ENCODE data around the gene SCN2B. TPM values are rescaled to one million over a fixed set of nuclear protein-coding genes. Genes with fewer than 3 reads are reported as not detected.

Gene SCN2B
- total and polyA plus RNA-seq, 2 experiments from 2014 or later: not detected

GRCh38 chr11:118222437-118222836, 46.0 kb upstream of the SCN2B start:
- Histone ChIP-seq H3K79me2 (ENCODE audit: insufficient read depth) (no peaks in the 10 kb centered on the region), H3K4me1 (ENCODE audit: insufficient read depth) (no peaks in the 10 kb centered on the region), H3K4me2 (ENCODE audit: unreplicated experiment) (no peak overlapping the region), H3K27ac (no peak overlapping the region), H3K9me3 (ENCODE audit: low read depth) (no peaks in the 10 kb centered on the region), H3K36me3 (ENCODE audit: low read depth) (no peaks in the 10 kb centered on the region), H4K20me1 (ENCODE audit: insufficient read depth) (no peaks in the 10 kb centered on the region), H2AFZ (no peak overlapping the region), H3K9me2 (ENCODE audit: insufficient read depth) (no peaks in the 10 kb centered on the region), H3K27me3 (replicated peaks; ENCODE audit: insufficient read depth) (peaks cover 7% of the 10 kb centered on the region), H3K4me3 (no peak overlapping the region), H3F3A (ENCODE audit: insufficient read depth) (no peaks in the 10 kb centered on the region), H3K9ac (no peak overlapping the region)
- 18% methylated on average over 4 of the region's 4 CpGs for WGBS, 2 experiments (ENCODE audit: low coverage in 1 of 2, low lambda C conversion rate in 2 of 2, missing lambda C conversion rate in 2 of 2)
- TF ChIP-seq EZH2phosphoT487 (IDR thresholded peaks at IDR 0.05; ENCODE audit: insufficient read depth, low read depth) (no peak), EZH2 (IDR thresholded peaks at IDR 0.05; ENCODE audit: insufficient read depth, poor library complexity, severe bottlenecking) (no peak)
- DNase-seq: no peak
- in situ Hi-C loops (cut with MboI): no loop called here

- Histone ChIP-seq H3K4me1 (ENCODE audit: insufficient read depth) (no peaks in the 10 kb centered on the region), H3F3A (ENCODE audit: insufficient read depth) (no peaks in the 10 kb centered on the region), H3K9me2 (ENCODE audit: insufficient read depth) (no peaks in the 10 kb centered on the region), H3K36me3 (ENCODE audit: low read depth) (no peaks in the 10 kb centered on the region), H3K4me3 (no peak overlapping the region), H3K27ac (no peak overlapping the region), H3K79me2 (ENCODE audit: insufficient read depth) (no peaks in the 10 kb centered on the region), H3K9me3 (ENCODE audit: low read depth) (no peaks in the 10 kb centered on the region), H4K20me1 (ENCODE audit: insufficient read depth) (no peaks in the 10 kb centered on the region), H3K9ac (no peak overlapping the region), H3K27me3 (replicated peaks; ENCODE audit: insufficient read depth) (peaks cover 7% of the 10 kb centered on the region), H2AFZ (no peak overlapping the region), H3K4me2 (ENCODE audit: unreplicated experiment) (no peak overlapping the region)
- DNase-seq: no peak
- 37 to 60% methylated on average over 5 of the region's 5 CpGs for WGBS, 2 experiments (ENCODE audit: low coverage in 1 of 2, low lambda C conversion rate in 2 of 2, missing lambda C conversion rate in 2 of 2)
- in situ Hi-C loops (cut with MboI): no loop called here
- TF ChIP-seq EZH2 (IDR thresholded peaks at IDR 0.05; ENCODE audit: insufficient read depth, poor library complexity, severe bottlenecking) (no peak), EZH2phosphoT487 (IDR thresholded peaks at IDR 0.05; ENCODE audit: insufficient read depth, low read depth) (no peak)
Measured at GRCh38 chr11:118221419-118221818, 45.0 kb upstream of the SCN2B start.

GRCh38 chr11:118219732-118220131, 43.3 kb upstream of the SCN2B start:
- in situ Hi-C loops (cut with MboI): no loop called here
- 73 to 76% methylated on average over 1 of the region's 1 CpG for WGBS, 2 experiments (ENCODE audit: low coverage in 1 of 2, low lambda C conversion rate in 2 of 2, missing lambda C conversion rate in 2 of 2)
- Histone ChIP-seq H3K9me3 (ENCODE audit: low read depth) (no peaks in the 10 kb centered on the region), H3K4me2 (ENCODE audit: unreplicated experiment) (no peak overlapping the region), H3K9me2 (ENCODE audit: insufficient read depth) (no peaks in the 10 kb centered on the region), H3K36me3 (ENCODE audit: low read depth) (no peaks in the 10 kb centered on the region), H3K4me1 (ENCODE audit: insufficient read depth) (no peaks in the 10 kb centered on the region), H3K27ac (no peak overlapping the region), H3K27me3 (replicated peaks; ENCODE audit: insufficient read depth) (peaks cover 8% of the 10 kb centered on the region), H2AFZ (no peak overlapping the region), H3K9ac (no peak overlapping the region), H3F3A (ENCODE audit: insufficient read depth) (no peaks in the 10 kb centered on the region), H4K20me1 (ENCODE audit: insufficient read depth) (no peaks in the 10 kb centered on the region), H3K79me2 (ENCODE audit: insufficient read depth) (no peaks in the 10 kb centered on the region), H3K4me3 (no peak overlapping the region)
- no peak for DNase-seq
- TF ChIP-seq EZH2 (IDR thresholded peaks at IDR 0.05; ENCODE audit: insufficient read depth, poor library complexity, severe bottlenecking) (no peak), EZH2phosphoT487 (IDR thresholded peaks at IDR 0.05; ENCODE audit: insufficient read depth, low read depth) (no peak)

GRCh38 chr11:118219244-118219643, 42.8 kb upstream of the SCN2B start:
- H3K79me2 ChIP-seq (ENCODE audit: insufficient read depth): no peaks in the 10 kb centered on the region
- no peak overlapping the region for H2AFZ ChIP-seq
- TF ChIP-seq EZH2phosphoT487 (IDR thresholded peaks at IDR 0.05; ENCODE audit: insufficient read depth, low read depth): no peak
- no peak for TF ChIP-seq EZH2 (IDR thresholded peaks at IDR 0.05; ENCODE audit: insufficient read depth, poor library complexity, severe bottlenecking)
- no peaks in the 10 kb centered on the region for H3K4me1 ChIP-seq (ENCODE audit: insufficient read depth)
- H3K27ac ChIP-seq: no peak overlapping the region
- no peaks in the 10 kb centered on the region for H3K9me2 ChIP-seq (ENCODE audit: insufficient read depth)
- in situ Hi-C loops (cut with MboI): no loop called here
- H3K4me3 ChIP-seq: no peak overlapping the region
- peaks cover 12% of the 10 kb centered on the region for H3K27me3 ChIP-seq (replicated peaks; ENCODE audit: insufficient read depth)
- no peaks in the 10 kb centered on the region for H3K9me3 ChIP-seq (ENCODE audit: low read depth)
- no peak for DNase-seq
- H3F3A ChIP-seq (ENCODE audit: insufficient read depth): no peaks in the 10 kb centered on the region
- H3K9ac ChIP-seq: no peak overlapping the region
- no peaks in the 10 kb centered on the region for H3K36me3 ChIP-seq (ENCODE audit: low read depth)
- H4K20me1 ChIP-seq (ENCODE audit: insufficient read depth): no peaks in the 10 kb centered on the region
- no peak overlapping the region for H3K4me2 ChIP-seq (ENCODE audit: unreplicated experiment)

GRCh38 chr11:118217575-118217974, 41.1 kb upstream of the SCN2B start:
- Histone ChIP-seq H3F3A (ENCODE audit: insufficient read depth) (no peaks in the 10 kb centered on the region), H3K79me2 (ENCODE audit: insufficient read depth) (no peaks in the 10 kb centered on the region), H2AFZ (no peak overlapping the region), H3K4me3 (no peak overlapping the region), H3K4me1 (ENCODE audit: insufficient read depth) (no peaks in the 10 kb centered on the region), H3K27me3 (replicated peaks; ENCODE audit: insufficient read depth) (peaks cover 29% of the 10 kb centered on the region), H3K27ac (no peak overlapping the region), H3K9me3 (ENCODE audit: low read depth) (no peaks in the 10 kb centered on the region), H3K9me2 (ENCODE audit: insufficient read depth) (no peaks in the 10 kb centered on the region), H3K4me2 (ENCODE audit: unreplicated experiment) (no peak overlapping the region), H4K20me1 (ENCODE audit: insufficient read depth) (no peaks in the 10 kb centered on the region), H3K36me3 (ENCODE audit: low read depth) (no peaks in the 10 kb centered on the region), H3K9ac (no peak overlapping the region)
- 49 to 52% methylated on average over 3 of the region's 3 CpGs for WGBS, 2 experiments (ENCODE audit: low coverage in 1 of 2, low lambda C conversion rate in 2 of 2, missing lambda C conversion rate in 2 of 2)
- in situ Hi-C loops (cut with MboI): no loop called here
- no peak for TF ChIP-seq EZH2 (IDR thresholded peaks at IDR 0.05; ENCODE audit: insufficient read depth, poor library complexity, severe bottlenecking)
- no peak for TF ChIP-seq EZH2phosphoT487 (IDR thresholded peaks at IDR 0.05; ENCODE audit: insufficient read depth, low read depth)
- DNase-seq: no peak
